ENCODE data around the gene RNU6-9. TPM values are rescaled to one million over a fixed set of nuclear protein-coding genes. Genes with fewer than 3 reads are reported as not detected.

The RNU6-9 gene
- total and polyA plus RNA-seq, 2 of the 13 experiments (the other 11 are each of a cell fraction or from before 2014, with no cell fraction given): under 0.01 TPM; not detected in 1

GRCh38 chr19:873084-873483 is 20.2 kb upstream of the RNU6-9 start (continued):
- TF ChIP-seq, protein P1, sequence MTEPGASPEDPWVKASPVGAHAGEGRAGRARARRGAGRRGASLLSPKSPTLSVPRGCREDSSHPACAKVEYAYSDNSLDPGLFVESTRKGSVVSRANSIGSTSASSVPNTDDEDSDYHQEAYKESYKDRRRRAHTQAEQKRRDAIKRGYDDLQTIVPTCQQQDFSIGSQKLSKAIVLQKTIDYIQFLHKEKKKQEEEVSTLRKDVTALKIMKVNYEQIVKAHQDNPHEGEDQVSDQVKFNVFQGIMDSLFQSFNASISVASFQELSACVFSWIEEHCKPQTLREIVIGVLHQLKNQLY (CRISPR knock-in tag; IDR thresholded peaks at IDR 0.05): no peak
- TF ChIP-seq ZNF207 (IDR thresholded peaks at IDR 0.05; ENCODE audit: borderline replicate concordance): no peak
- no peak for TF ChIP-seq ZNF704 (CRISPR knock-in tag; IDR thresholded peaks at IDR 0.05; ENCODE audit: borderline replicate concordance)
- TF ChIP-seq, protein P2, sequence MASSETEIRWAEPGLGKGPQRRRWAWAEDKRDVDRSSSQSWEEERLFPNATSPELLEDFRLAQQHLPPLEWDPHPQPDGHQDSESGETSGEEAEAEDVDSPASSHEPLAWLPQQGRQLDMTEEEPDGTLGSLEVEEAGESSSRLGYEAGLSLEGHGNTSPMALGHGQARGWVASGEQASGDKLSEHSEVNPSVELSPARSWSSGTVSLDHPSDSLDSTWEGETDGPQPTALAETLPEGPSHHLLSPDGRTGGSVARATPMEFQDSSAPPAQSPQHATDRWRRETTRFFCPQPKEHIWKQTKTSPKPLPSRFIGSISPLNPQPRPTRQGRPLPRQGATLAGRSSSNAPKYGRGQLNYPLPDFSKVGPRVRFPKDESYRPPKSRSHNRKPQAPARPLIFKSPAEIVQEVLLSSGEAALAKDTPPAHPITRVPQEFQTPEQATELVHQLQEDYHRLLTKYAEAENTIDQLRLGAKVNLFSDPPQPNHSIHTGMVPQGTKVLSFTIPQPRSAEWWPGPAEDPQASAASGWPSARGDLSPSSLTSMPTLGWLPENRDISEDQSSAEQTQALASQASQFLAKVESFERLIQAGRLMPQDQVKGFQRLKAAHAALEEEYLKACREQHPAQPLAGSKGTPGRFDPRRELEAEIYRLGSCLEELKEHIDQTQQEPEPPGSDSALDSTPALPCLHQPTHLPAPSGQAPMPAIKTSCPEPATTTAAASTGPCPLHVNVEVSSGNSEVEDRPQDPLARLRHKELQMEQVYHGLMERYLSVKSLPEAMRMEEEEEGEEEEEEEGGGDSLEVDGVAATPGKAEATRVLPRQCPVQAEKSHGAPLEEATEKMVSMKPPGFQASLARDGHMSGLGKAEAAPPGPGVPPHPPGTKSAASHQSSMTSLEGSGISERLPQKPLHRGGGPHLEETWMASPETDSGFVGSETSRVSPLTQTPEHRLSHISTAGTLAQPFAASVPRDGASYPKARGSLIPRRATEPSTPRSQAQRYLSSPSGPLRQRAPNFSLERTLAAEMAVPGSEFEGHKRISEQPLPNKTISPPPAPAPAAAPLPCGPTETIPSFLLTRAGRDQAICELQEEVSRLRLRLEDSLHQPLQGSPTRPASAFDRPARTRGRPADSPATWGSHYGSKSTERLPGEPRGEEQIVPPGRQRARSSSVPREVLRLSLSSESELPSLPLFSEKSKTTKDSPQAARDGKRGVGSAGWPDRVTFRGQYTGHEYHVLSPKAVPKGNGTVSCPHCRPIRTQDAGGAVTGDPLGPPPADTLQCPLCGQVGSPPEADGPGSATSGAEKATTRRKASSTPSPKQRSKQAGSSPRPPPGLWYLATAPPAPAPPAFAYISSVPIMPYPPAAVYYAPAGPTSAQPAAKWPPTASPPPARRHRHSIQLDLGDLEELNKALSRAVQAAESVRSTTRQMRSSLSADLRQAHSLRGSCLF (CRISPR knock-in tag; IDR thresholded peaks at IDR 0.05; ENCODE audit: borderline replicate concordance): no peak
- no peak for TF ChIP-seq ZNF17 (CRISPR knock-in tag; IDR thresholded peaks at IDR 0.05)
- no peak for TF ChIP-seq ARID4A (CRISPR knock-in tag; IDR thresholded peaks at IDR 0.05; ENCODE audit: borderline replicate concordance)
- no peak for TF ChIP-seq SRF (IDR thresholded peaks at IDR 0.05; ENCODE audit: low read depth, low read length)
- TF ChIP-seq HHEX (CRISPR knock-in tag; IDR thresholded peaks at IDR 0.05): no peak
- no peak for TF ChIP-seq ZNF136 (CRISPR knock-in tag; IDR thresholded peaks at IDR 0.05; ENCODE audit: low read depth)
- TF ChIP-seq ZSCAN21 (CRISPR knock-in tag; IDR thresholded peaks at IDR 0.05; ENCODE audit: borderline replicate concordance): no peak
- TF ChIP-seq MAZ (IDR thresholded peaks at IDR 0.05; ENCODE audit: borderline replicate concordance, low read depth, low read length): no peak
- TF ChIP-seq MAZ (CRISPR knock-in tag; IDR thresholded peaks at IDR 0.05; ENCODE audit: low read depth): no peak
- no peak for TF ChIP-seq ZNF709 (CRISPR knock-in tag; IDR thresholded peaks at IDR 0.05)

Data from HepG2 (cell line).